HG03066 (cell line): ENCODE data around the gene BTC.
"Not testable (repeated sequence)": the region's sequence is repeated elsewhere in the genome, so short reads cannot be mapped to it uniquely, and the experiment has no call there.

Source experiments
- ATAC-seq: cut with Tn5 transposase; IDR thresholded peaks from one replicate; pipeline ENCODE4 v1.9.1; 2021; ENCODE audit warnings: low read depth; ENCODE audit not compliant: unreplicated experiment

Gene BTC

GRCh38 chr4:74764119-74764518 is 30.2 kb downstream of the BTC start:
- ATAC-seq: no peak

DNA sequence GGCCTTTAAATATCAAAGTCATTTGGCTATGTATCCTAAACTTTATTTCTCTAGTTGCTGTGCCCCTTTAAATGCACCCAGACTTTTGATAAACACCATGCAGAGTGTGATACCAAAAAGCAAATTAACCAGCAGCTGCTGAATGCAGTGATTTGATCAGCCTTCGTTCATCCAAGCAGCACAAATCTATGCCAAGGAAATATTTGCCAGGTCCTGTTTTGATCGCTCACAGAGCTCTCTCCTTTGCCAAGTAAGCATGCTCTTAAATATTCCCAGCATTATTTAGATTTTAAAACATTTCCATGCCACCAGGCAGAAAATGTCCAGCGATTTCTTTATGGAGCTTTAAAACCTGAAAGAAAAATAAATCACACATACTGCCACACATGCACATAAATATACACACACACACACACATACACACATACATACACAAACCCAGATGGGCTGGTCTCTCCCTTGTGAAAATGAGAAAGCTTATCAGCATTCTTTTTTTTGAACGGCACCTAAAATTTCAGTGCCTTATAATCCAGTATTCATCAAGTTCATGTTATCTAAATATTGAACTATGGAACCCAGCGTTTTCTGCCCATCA is 35.7 kb downstream of the BTC start:
- ATAC-seq: no peak

DNA sequence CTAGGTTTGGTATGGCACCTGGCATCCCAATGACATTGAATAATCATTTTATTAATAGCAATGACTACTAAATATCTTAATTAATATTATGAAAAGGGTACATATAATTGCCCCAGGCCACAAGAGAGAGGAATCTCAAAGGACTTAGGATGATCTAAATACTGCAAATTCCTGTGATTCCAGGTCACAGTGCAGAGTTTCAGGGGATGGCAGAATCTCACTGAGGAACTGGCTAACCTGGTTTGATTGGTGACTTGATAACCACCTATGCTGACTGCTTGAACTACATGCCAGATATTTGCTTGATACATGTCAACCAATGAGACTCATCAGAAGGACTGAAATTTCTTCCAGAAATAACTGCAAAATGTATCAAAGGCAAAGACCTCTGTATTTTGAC is 37.2 kb downstream of the BTC start:
- no peak for ATAC-seq

DNA sequence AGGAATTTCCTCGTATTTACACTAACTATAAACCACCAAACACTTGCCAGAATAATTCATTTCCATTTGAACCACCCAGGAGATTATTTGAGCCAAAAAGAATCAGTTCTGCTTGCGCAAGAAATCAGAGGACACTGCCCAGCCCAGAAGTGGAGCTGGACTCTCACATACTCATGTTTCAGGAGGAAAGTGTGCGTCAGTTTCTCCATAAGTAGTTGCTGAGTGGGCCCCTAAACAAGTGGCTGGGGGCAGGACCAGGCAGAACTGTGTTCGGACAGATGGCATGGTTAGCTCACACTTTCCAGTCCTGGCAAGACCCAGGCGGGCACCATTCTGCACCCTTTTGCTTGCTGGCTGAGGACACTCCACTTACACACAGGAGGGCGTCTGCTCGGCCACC is 38.8 kb downstream of the BTC start:
- ATAC-seq: no peak

GRCh38 chr4:74754218-74754617 is 40.1 kb downstream of the BTC start:
- ATAC-seq: no peak

- ATAC-seq: no peak
Observed at GRCh38 chr4:74752798-74753197, 41.5 kb downstream of the BTC start.

DNA sequence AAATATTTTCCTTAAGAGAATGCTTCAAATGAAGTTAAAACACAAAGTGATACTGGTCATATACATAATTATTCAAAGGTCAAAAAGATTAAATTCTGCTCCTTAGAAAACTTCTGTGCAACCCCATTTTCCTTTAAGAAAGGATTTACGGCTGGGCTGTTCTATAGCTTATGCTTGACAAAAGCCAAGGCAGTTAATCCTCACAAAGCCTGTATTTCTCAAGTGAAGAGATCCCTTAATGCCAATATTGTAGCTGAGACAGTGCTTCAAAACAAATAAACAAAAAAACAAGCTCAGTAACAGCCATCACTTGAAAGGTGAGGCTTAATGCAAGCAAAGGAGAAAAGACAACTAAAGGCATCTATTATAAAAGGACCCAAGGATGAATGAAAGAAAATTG is 42.5 kb downstream of the BTC start:
- no peak for ATAC-seq

- ATAC-seq: no peak
Observed at GRCh38 chr4:74751247-74751646, 43.1 kb downstream of the BTC start.

DNA sequence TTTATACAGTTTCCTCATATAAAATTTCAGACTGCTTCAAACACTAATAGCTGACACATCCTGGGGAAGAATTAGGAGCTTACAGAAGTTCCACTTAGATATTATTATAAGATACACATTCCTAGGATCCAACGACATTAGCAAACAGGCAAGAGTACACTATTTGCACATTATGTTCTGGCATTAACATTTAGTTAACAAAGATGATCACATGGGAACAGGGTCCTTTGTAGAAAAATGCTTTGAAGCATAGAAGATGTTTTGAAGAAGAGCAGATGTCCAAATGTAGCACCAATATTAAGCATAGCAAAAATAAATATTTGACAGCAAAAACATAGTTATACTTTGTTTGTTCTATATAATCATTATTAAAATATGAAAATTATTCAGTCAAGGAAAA is 52.1 kb downstream of the BTC start:
- ATAC-seq: no peak

- ATAC-seq: no peak
Observed at GRCh38 chr4:74738464-74739143, 55.7 kb downstream of the BTC start.

DNA sequence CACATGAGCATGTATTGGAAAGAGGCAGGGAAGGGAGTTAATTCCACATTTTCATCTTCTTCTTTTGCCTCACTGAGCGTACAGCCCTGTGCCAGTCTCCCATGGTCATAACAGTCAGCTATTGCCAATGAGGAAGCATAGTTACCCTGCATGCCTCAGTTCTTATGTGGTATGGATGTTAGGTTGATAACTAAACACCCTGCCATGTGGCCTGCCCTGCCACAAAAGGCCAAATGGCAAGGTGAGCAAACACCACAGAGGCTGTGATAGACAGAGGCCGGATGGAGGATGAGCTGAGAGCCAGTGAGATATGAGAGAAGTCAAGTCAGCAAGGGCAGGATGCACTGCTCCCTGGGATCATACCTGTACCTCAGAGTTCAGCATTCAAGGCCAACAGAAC is 59.3 kb downstream of the BTC start:
- ATAC-seq: no peak

DNA sequence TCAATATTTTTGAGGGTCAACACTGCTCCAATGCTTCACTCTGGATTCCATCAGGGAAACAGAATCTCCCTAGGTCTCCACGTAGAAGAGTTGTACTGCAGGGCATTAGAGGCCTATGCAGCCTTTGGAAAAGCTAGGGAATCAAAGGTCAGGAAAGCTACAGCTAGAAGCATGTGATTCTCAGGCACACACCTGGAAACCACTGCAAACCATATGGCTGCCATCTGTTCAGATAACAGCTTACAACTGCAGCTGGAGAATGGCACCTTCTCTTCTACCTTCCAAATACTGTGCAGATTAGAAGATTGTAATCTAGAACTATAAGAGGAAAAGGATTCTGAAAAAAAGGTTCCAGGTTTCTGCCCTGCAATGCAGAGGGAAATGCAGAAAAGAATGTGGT is 60.6 kb downstream of the BTC start:
- ATAC-seq: no peak

GRCh38 chr4:74724979-74725378 is 69.3 kb downstream of the BTC start:
- ATAC-seq: no peak

GRCh38 chr4:74716436-74716765 is 77.9 kb downstream of the BTC start:
- no peak for ATAC-seq

DNA sequence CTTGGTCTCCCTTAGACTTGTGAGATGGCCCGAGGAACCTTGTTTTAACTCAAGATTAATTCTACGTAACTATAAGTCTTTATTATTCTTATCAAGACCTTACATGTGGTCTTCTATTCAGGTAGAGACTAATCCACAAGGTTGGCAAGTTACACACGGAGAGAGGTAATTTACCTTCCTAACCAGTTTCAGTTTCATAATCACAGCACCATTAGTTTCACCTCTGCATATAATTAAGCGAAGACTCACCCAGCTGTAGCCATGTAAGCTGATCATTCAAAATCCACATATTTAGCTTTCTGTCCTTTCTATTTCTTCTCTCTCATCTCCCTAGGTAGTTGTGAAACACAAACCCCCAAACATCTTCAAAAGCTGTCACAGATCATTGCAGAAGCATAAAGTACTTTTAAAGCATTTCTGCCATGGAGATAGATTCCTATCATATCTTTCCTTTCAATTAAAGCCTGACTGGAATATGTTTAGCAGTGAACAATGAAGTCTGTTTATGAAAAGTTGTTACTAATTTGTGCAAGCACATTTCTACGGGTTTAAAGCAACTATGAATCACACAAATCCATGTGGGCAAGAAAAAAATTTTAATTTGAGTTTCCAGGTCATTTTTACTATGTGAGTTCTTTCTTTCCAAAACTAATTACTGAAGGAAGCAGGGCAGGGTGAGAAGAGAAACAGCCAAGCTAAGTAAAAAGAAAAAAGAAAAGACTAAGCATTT is 78.5 kb downstream of the BTC start:
- no peak for ATAC-seq

- no peak for ATAC-seq
Observed at GRCh38 chr4:74714611-74715130, 79.7 kb downstream of the BTC start.

GRCh38 chr4:74708135-74708534 is 86.2 kb downstream of the BTC start:
- not testable (repeated sequence) for ATAC-seq
